Lower leg skin (tissue), 4 donors: ENCODE data around the gene SFSWAP. TPM values are rescaled to one million over a fixed set of nuclear protein-coding genes. Genes with fewer than 3 reads are reported as not detected.

Experiments
- DNase-seq, 2 donors: peaks; one replicate each; pipeline ENCODE4 v3.0.0-alpha.2; 2019; ENCODE audit warnings: low spot score in 2 of 2
- H3K4me3 ChIP-seq: fragments of 200-600 bp; sonication (generic); 2 replicates; pipeline ENCODE4 v1.5.1; 2017; ENCODE audit warnings: mild to moderate bottlenecking, low read depth; ENCODE audit not compliant: poor library complexity, severe bottlenecking
- CTCF ChIP-seq, 3 donors: fragments of 450-650 bp; IDR thresholded peaks; one replicate each; pipeline ENCODE4 v1.5.1; 2016; ENCODE audit warnings: antibody characterized with exemption in 3 of 3, mild to moderate bottlenecking in 3 of 3, moderate library complexity in 2 of 3
- POLR2A ChIP-seq, 2 donors: fragments of 450-650 bp; IDR thresholded peaks; one replicate each; pipeline ENCODE4 v1.6.1; 2016 to 2017; ENCODE audit warnings: antibody characterized with exemption in 2 of 2, mild to moderate bottlenecking in 1 of 2, moderate library complexity in 1 of 2
- WGBS, 2 donors: methylation state at CpG; one replicate each; pipeline ENCODE4 v1.1.5; 2018; 5-methylcytosine and 5-hydroxymethylcytosine counted together
- intact Hi-C: fragments of 100-400 bp; cut with DNase I; formaldehyde crosslinking; loops from one replicate; pipeline ENCODE4 v1.15.0; 2023; ENCODE audit warnings: low total_unique reads
- total RNA-seq, 4 donors: library from RNA; depleted of rRNA; stranded (reverse); fragments of >200 nt; gene quantifications; one replicate each; pipeline ENCODE4 v1.1.0, GENCODE V29; 2016

SFSWAP gene
- total RNA-seq, 4 donors from 2014 or later: 31.0 to 56.3 (median 38.5) TPM

GRCh38 chr12:131784909-131785762 is 74.2 kb downstream of the SFSWAP start:
- intact Hi-C loops: no loop called here
- TF ChIP-seq CTCF (IDR thresholded peaks at IDR 0.05) (no peak), POLR2A (IDR thresholded peaks at IDR 0.05) (no peak)
- no peak for DNase-seq
- 80 to 89% methylated on average over 30 of the region's 30 CpGs for WGBS, 2 donors
- H3K4me3 ChIP-seq: no peak overlapping the region

DNA sequence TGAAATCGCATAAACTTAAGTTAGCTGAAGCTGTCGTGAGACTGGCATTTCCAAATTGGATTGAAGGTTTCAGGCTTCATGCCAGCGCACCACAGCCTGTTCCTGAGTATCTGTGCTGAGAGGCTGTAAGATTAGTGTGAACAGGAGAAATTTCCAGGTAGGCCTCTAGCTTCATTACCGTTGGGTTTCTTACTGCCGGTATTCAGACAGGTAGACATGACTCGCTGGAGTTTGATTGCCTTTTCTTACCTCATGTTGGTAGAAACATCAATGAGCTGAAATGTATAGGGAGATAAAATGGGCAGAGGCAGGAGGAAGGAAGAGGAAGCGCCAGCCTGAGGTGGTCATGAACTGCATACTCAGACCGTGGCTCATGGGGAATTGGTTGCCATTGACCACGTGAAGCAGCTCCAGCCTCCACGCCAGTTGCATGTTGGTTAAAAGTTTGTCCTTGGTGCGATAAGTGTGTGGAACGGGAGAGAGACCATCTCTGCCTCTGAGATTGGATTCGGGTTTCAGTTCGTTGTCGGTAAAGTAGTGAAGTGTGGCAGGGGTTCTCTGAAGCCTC is 75.0 kb downstream of the SFSWAP start:
- intact Hi-C loops: no loop called here
- no peak for DNase-seq
- no peak overlapping the region for H3K4me3 ChIP-seq
- WGBS, 2 donors: 92 to 94% methylated on average over 15 of the region's 15 CpGs
- TF ChIP-seq POLR2A (IDR thresholded peaks at IDR 0.05) (no peak), CTCF (IDR thresholded peaks at IDR 0.05) (no peak)

- intact Hi-C loops: no loop called here
- WGBS, 2 donors: 76 to 78% methylated on average over 14 to 15 of the region's 15 CpGs
- no peak for TF ChIP-seq CTCF (IDR thresholded peaks at IDR 0.05)
- no peak for TF ChIP-seq POLR2A (IDR thresholded peaks at IDR 0.05)
- no peak for DNase-seq
- no peak overlapping the region for H3K4me3 ChIP-seq
Measured at GRCh38 chr12:131786331-131786730, 75.4 kb downstream of the SFSWAP start.

GRCh38 chr12:131787143-131787660 is 76.3 kb downstream of the SFSWAP start:
- intact Hi-C loops: no loop called here
- TF ChIP-seq POLR2A (IDR thresholded peaks at IDR 0.05) (no peak), CTCF (IDR thresholded peaks at IDR 0.05) (no peak)
- H3K4me3 ChIP-seq: no peak overlapping the region
- WGBS, 2 donors: 90 to 98% methylated on average over 17 of the region's 17 CpGs
- no peak for DNase-seq

DNA sequence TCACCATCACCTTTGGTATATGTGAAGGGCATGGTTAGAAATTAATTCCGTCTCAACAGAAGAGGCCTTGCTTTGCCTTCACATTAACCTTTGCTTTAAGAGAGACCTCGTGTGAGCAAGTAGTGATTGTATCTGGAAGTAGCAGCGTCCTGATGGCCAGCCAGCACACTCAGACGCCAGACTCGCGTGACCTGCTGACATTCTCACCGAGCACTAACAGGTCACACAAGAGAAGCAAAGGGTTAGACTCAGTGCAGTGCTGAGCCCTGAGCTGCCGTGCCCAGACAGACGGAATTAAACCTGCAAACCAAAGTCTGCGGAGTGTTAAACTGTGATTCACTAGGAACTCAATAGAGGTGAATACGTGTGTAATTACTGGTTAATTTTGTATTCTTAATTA is 77.2 kb downstream of the SFSWAP start:
- DNase-seq: no peak
- WGBS, 2 donors: 92 to 93% methylated on average over 11 of the region's 11 CpGs
- intact Hi-C loops: no loop called here
- no peak for TF ChIP-seq POLR2A (IDR thresholded peaks at IDR 0.05)
- no peak for TF ChIP-seq CTCF (IDR thresholded peaks at IDR 0.05)
- no peak overlapping the region for H3K4me3 ChIP-seq
